Motor neuron (in vitro differentiated cells): ENCODE data around the gene TMTC1. TPM values are rescaled to one million over a fixed set of nuclear protein-coding genes. Genes with fewer than 3 reads are reported as not detected.

Experiments used
- ATAC-seq, 8 experiments: fragments of 200-7000 bp; cut with Tn5 transposase; replicated peaks in 6 of 8; 2 replicates each; pipeline ENCODE4 v1.8.0; 2021; ENCODE audit warnings: mild to moderate bottlenecking in 8 of 8, moderate library complexity in 8 of 8
- H3K27ac ChIP-seq, 2 donors: fragments of 250-450 bp; sonication (Bioruptor Pico); 2 replicates each; pipeline ENCODE4 v1.9.0; 2021; ENCODE audit warnings: antibody characterized with exemption in 2 of 2, mild to moderate bottlenecking in 2 of 2, moderate library complexity in 1 of 2
- H3K4me1 ChIP-seq, 2 donors: fragments of 250-450 bp; sonication (Bioruptor Pico); replicated peaks in 1 of 2; 2 replicates each; pipeline ENCODE4 v1.6.1; 2021; ENCODE audit warnings: antibody characterized with exemption in 2 of 2, mild to moderate bottlenecking in 2 of 2, moderate library complexity in 1 of 2
- H3K4me3 ChIP-seq, 5 donors: fragments of 250-450 bp; sonication (Bioruptor Pico); 2 replicates each; pipeline ENCODE4 v1.9.0; 2021; ENCODE audit warnings: antibody characterized with exemption in 5 of 5, mild to moderate bottlenecking in 5 of 5, moderate library complexity in 4 of 5
- WGBS, 10 experiments: fragments of 450-650 bp; shearing (Covaris generic); methylation state at CpG; one replicate each; pipeline ENCODE4 v1.0.0; 2022; 5-methylcytosine and 5-hydroxymethylcytosine counted together
- in situ Hi-C, 9 experiments: fragments of 400-800 bp; cut with MboI; loops; one replicate each; pipeline ENCODE4 v1.15.0; 2021; ENCODE audit warnings: low sequenced_read_pairs in 9 of 9, low pct_unique_long_range_greater_than_20kb in 2 of 9; ENCODE audit not compliant: unreplicated experiment in 9 of 9
- total RNA-seq, 8 experiments: library from RNA; unstranded; fragments of 300-600 nt; gene quantifications; 2 replicates each; pipeline versions ENCODE4 v1.2.3 to v1.2.4, GENCODE V29; 2022

The TMTC1 gene
- total RNA-seq, 8 experiments from 2014 or later = 5.8 to 98.0 (median 10.4) TPM

- Histone ChIP-seq H3K27ac (no peak overlapping the region), H3K4me3 (no peak overlapping the region), H3K4me1 (no peaks in the 10 kb centered on the region)
- in situ Hi-C loops = no loop called here
- ATAC-seq = no peak
- WGBS, 10 experiments = 31 to 89% (median 80%) methylated on average over 1 to 3 of the region's 3 CpGs; no CpG with 5 or more reads in 3 of the 10 experiments
These were observed 12.0 kb upstream of the TMTC1 start for GRCh38 chr12:29795715-29796114.

GRCh38 chr12:29794862-29795261 lies 11.1 kb upstream of the TMTC1 start:
- Histone ChIP-seq H3K4me3 (no peak overlapping the region), H3K4me1 (no peaks in the 10 kb centered on the region), H3K27ac (no peak overlapping the region)
- no peak for ATAC-seq
- in situ Hi-C loops = no loop called here

GRCh38 chr12:29792853-29793252 lies 9.1 kb upstream of the TMTC1 start:
- 40 to 98% (median 91%) methylated on average over 4 to 7 of the region's 8 CpGs; no CpG with 5 or more reads in 3 of the 10 experiments for WGBS, 10 experiments
- in situ Hi-C loops = no loop called here

DNA sequence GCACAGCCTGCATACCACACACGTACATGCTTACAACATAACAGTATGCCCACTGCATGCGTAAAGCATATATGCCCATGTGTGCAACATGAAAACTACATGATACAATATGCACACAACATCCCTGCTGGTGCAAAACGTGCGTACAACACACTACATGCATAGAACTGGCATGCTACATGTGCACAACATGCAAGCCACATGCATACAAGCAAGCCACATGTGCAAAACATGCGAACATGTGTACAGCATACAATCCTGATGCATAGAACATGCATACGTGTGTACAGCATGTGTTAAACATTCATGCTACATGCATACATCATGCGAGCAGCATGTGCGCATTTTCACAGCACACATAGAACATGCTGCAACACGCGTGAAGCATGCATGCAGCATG lies 8.4 kb upstream of the TMTC1 start:
- H3K4me1 ChIP-seq = no peaks in the 10 kb centered on the region
- in situ Hi-C loops = no loop called here
- WGBS, 10 experiments = 42 to 100% (median 84%) methylated on average over 2 to 10 of the region's 10 CpGs; no CpG with 5 or more reads in 1 of the 10 experiments
- no peak overlapping the region for H3K27ac ChIP-seq
- no peak overlapping the region for H3K4me3 ChIP-seq
- ATAC-seq = no peak

More at GRCh38 chr12:29792853-29793252, 9.1 kb upstream of the TMTC1 start:
- no peak overlapping the region for H3K4me3 ChIP-seq
- no peak overlapping the region for H3K27ac ChIP-seq
- no peak for ATAC-seq
- no peaks in the 10 kb centered on the region for H3K4me1 ChIP-seq

GRCh38 chr12:29782871-29783772 lies 620 bp downstream of the TMTC1 start:
- Histone ChIP-seq H3K4me1 (peaks cover 6 to 9% of the 10 kb centered on the region in 2 donors), H3K27ac (no peak overlapping the region), H3K4me3 (peak overlapping the region; percentile 66 to 98 (median 94))
- 0 to 7% (median 0%) methylated on average over 1 to 38 of the region's 82 CpGs; no CpG with 5 or more reads in 2 of the 10 experiments for WGBS, 10 experiments
- in situ Hi-C loops = no loop called here
- peak; percentile 35 to 68 (median 46) for ATAC-seq

DNA sequence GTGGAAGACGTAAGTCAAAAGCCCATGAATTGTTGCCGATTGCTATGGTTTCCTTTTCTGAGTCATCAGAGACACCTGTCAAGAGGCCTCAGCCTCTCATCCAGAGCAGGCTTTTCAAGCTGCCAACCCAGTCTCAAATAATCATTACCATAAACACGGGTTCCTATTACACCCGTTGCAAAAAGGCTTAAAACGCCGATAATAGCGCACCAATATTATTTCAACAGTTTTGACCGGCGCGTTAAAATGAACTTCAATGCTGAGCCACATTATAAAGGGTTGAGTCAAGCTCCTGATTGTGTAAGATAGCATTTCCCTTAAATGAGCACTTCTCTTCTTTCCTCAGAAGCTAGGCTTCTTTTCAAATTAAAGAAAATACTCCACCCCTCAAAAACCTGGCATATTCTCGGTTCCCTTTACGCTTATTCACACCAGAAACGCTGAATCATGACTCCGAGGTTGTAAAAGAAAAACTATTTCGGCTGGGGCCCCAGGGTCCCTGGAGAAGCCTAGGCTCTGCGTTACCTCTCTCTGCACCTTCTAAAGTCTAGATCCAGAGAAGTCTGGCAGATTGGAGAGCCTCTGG lies 1.4 kb downstream of the TMTC1 start:
- Histone ChIP-seq H3K27ac (no peak overlapping the region), H3K4me1 (peaks cover 6 to 9% of the 10 kb centered on the region in 2 donors), H3K4me3 (peak overlapping the region; percentile 66 to 98 (median 94))
- in situ Hi-C loops = no loop called here
- WGBS, 10 experiments = 0 to 20% (median 3%) methylated on average over 1 to 16 of the region's 16 CpGs
- peak; percentile 1 to 47 (median 8) for ATAC-seq

- peaks cover 6 to 9% of the 10 kb centered on the region in 2 donors for H3K4me1 ChIP-seq
- no peak for ATAC-seq
- WGBS, 10 experiments = 33 to 58% (median 51%) methylated on average over 1 to 2 of the region's 2 CpGs; no CpG with 5 or more reads in 3 of the 10 experiments
- H3K4me3 ChIP-seq = peak overlapping the region; percentile 66 to 98 (median 94)
- H3K27ac ChIP-seq = no peak overlapping the region
- in situ Hi-C loops = no loop called here
These were observed 2.0 kb downstream of the TMTC1 start for GRCh38 chr12:29781705-29782266.

GRCh38 chr12:29781188-29781587 lies 2.6 kb downstream of the TMTC1 start:
- Histone ChIP-seq H3K4me3 (peak overlapping the region in 3 of 5 donors; percentile 66 to 98 (median 68)), H3K27ac (no peak overlapping the region), H3K4me1 (peaks cover 6 to 9% of the 10 kb centered on the region in 2 donors)
- ATAC-seq = no peak
- in situ Hi-C loops = no loop called here

DNA sequence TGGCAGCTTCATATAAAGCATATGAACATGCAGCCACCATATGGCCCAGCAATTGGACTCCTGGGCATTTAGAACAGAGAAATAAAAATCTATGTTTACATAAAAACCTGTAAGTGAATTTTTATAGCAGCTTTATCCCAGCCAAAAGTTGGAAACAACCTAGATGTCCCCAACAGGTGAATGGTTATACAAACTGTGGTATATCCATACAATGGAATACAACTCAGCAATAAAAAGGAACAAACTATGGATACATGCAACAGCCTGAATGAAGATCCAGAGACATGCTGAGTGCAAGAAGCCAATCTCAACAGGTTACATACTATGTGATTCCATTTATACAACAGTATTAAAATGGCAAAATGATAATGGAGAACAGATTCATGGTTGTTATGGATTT lies 3.7 kb downstream of the TMTC1 start:
- ATAC-seq = no peak
- in situ Hi-C loops = no loop called here

DNA sequence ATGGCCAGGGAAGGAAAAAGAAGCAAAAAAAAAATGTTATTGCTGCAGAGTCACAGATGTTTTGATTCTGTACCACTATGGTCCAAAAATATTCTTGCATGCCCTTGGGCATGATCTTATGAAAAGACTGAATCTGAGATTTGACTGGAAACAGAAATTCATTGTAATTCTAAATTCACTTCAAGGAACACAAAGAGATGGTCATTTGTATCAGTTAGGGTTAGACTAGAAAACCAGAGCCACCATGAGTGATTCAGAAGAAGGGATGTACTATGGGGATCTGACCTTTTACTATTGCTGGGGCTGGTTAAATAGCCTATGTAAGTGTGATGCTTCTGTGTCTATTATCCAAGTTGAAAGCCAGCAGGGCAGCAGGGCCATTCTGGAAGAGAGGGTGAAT lies 5.2 kb downstream of the TMTC1 start:
- Histone ChIP-seq H3K27ac (no peak overlapping the region), H3K4me3 (no peak overlapping the region), H3K4me1 (peaks cover 6 to 9% of the 10 kb centered on the region in 2 donors)
- in situ Hi-C loops = no loop called here
- no peak for ATAC-seq

More for the DNA sequence above, 3.7 kb downstream of the TMTC1 start:
- Histone ChIP-seq H3K4me1 (peaks cover 6 to 9% of the 10 kb centered on the region in 2 donors), H3K4me3 (no peak overlapping the region), H3K27ac (no peak overlapping the region)

DNA sequence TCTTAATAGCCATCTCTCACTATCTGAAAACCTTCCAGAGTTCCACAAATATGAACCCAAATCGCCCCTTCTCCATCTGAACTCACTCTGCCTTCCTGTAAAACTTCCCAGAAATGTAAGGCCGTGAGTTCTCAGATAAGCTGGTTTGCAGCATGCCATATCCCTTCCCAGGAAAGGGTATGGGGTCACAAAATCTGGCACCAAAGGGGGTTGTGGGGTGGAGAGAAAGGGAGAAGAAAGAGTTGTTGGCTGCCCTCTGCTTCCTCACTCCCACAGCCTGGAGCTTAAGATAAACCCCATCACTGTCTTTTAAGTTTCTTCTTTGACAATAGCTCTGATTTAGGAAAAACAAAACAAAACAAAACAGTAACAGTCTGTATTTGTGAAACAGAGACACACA lies 10.7 kb downstream of the TMTC1 start:
- in situ Hi-C loops = no loop called here
- H3K4me1 ChIP-seq = no peaks in the 10 kb centered on the region
- no peak overlapping the region for H3K27ac ChIP-seq
- 43 to 100% (median 65%) methylated on average over 1 to 2 of the region's 2 CpGs; no CpG with 5 or more reads in 2 of the 10 experiments for WGBS, 10 experiments
- ATAC-seq = no peak
- no peak overlapping the region for H3K4me3 ChIP-seq

GRCh38 chr12:29771786-29772185 lies 12.0 kb downstream of the TMTC1 start:
- in situ Hi-C loops = no loop called here
- Histone ChIP-seq H3K4me3 (no peak overlapping the region), H3K27ac (no peak overlapping the region), H3K4me1 (no peaks in the 10 kb centered on the region)
- ATAC-seq = peak in 3 of 8 experiments; percentile 62 to 85 (median 72)

DNA sequence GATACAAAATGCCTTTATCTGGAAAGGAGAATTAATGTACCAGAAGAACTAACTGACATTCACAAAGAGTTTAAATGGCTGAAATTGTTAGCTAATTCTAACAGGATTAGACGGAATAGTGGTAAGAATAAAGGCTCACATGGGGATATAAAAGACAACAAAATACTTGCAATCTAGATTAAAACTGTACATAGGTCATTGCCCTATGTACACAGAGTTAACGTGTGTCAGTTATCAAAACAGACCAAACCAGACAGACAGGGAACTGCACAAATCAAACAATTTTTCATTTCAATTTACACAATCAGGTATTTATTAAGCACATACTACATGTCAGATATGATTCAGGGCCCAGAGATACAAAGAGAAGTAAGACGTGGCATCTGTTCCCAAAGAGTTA lies 12.6 kb downstream of the TMTC1 start:
- no peaks in the 10 kb centered on the region for H3K4me1 ChIP-seq
- no peak for ATAC-seq
- H3K27ac ChIP-seq = no peak overlapping the region
- 55 to 100% (median 86%) methylated on average over 1 to 3 of the region's 3 CpGs; no CpG with 5 or more reads in 1 of the 10 experiments for WGBS, 10 experiments
- no peak overlapping the region for H3K4me3 ChIP-seq
- in situ Hi-C loops = no loop called here
